ENCODE data around the gene DGKG. TPM values are rescaled to one million over a fixed set of nuclear protein-coding genes. Genes with fewer than 3 reads are reported as not detected.
A peak's percentile ranks its signal among the peaks of the same experiment; 100 is the strongest.

DGKG gene
- total and polyA plus RNA-seq, 10 of the 15 experiments (the other 5 are each of a cell fraction or from before 2014, with no cell fraction given): 0.39 to 6.2 (median 4.7) TPM

DNA sequence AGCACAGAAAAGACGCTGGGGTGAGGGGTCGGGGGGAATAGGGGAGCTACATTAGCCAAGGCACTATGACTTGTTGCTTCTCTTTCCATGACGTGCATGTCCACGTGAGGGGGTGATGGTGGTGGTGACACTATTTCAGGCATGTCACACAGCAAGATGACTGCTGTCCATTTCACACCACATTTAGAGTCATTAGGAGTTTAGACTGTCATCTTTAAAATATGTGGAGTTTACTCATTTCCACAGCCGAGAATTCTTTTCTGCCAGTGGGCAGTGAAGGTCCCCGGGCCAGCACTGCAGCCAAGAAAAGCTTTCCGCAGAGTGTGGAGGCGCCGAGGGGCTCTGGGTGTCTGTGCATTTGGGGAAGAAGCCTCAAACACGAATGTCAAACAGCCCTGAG lies 954 bp upstream of the DGKG start:
- TF ChIP-seq ATF7 (IDR thresholded peaks at IDR 0.05; ENCODE audit: low read depth) (no peak), SMC3 (IDR thresholded peaks at IDR 0.05; ENCODE audit: borderline replicate concordance, low read length) (no peak), SMAD1 (IDR thresholded peaks at IDR 0.05; ENCODE audit: low read depth, partially characterized antibody) (no peak), MEF2A (IDR thresholded peaks at IDR 0.05; ENCODE audit: insufficient read depth, low read depth, low read length) (no peak), RB1 (IDR thresholded peaks at IDR 0.05; ENCODE audit: borderline replicate concordance) (no peak)
- TF ChIP-seq, protein P1, sequence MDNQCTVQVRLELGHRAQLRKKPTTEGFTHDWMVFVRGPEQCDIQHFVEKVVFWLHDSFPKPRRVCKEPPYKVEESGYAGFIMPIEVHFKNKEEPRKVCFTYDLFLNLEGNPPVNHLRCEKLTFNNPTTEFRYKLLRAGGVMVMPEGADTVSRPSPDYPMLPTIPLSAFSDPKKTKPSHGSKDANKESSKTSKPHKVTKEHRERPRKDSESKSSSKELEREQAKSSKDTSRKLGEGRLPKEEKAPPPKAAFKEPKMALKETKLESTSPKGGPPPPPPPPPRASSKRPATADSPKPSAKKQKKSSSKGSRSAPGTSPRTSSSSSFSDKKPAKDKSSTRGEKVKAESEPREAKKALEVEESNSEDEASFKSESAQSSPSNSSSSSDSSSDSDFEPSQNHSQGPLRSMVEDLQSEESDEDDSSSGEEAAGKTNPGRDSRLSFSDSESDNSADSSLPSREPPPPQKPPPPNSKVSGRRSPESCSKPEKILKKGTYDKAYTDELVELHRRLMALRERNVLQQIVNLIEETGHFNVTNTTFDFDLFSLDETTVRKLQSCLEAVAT (IDR thresholded peaks at IDR 0.05): no peak
- no peak for ATAC-seq
- H3K4me1 ChIP-seq (ENCODE audit: control insufficient read depth, insufficient read depth, low read length): peaks cover 10% of the 10 kb centered on the region
- H3K9ac ChIP-seq (ENCODE audit: control insufficient read depth, insufficient read depth, low read length): no peak overlapping the region
- RAD21 ChIA-PET (ENCODE audit: unreplicated experiment): interaction anchor here (1.1 kb wide), 1 partner anchor 103 kb away, joined by 3 read pairs; no protein-coding TSS in a partner anchor
- intact Hi-C loops (cut with micrococcal nuclease; ENCODE audit: unreplicated experiment): no loop called here
- CTCF ChIA-PET: no interaction called here
- peaks cover 9 to 23% of the 10 kb centered on the region in 2 experiments for H3K27me3 ChIP-seq (replicated peaks in 1 of 2; ENCODE audit: control insufficient read depth in 2 of 2, insufficient read depth in 2 of 2, low read length in 1 of 2)
- no peaks in the 10 kb centered on the region for H4K20me1 ChIP-seq (ENCODE audit: control insufficient read depth, insufficient read depth)
- POLR2A ChIA-PET: no interaction called here
- no peaks in the 10 kb centered on the region for H3K79me2 ChIP-seq (ENCODE audit: control insufficient read depth, insufficient read depth, low read length)
- no peaks in the 10 kb centered on the region for H3K36me3 ChIP-seq (ENCODE audit: control insufficient read depth in 2 of 2, insufficient read depth in 2 of 2, low read length in 1 of 2)
- H3K4me2 ChIP-seq (ENCODE audit: control insufficient read depth, insufficient read depth): no peak overlapping the region
- H2AFZ ChIP-seq (ENCODE audit: control insufficient read depth, low read depth, low read length): no peak overlapping the region
- in situ Hi-C loops (cut with MboI): no loop called here
- SMC1A ChIA-PET (ENCODE audit: uncharacterized antibody, unreplicated experiment): interaction anchor here (0.7 kb wide), 1 partner anchor 177 kb away, joined by 3 read pairs; no protein-coding TSS in a partner anchor
- H3K4me3 ChIP-seq: no peak overlapping the region
- FAIRE-seq: no peak
- no peak for DNase-seq (ENCODE audit: low read depth, low spot score)
- WGBS (ENCODE audit: insufficient coverage, insufficient replicate concordance, low lambda C conversion rate, missing lambda C conversion rate): 39% methylated on average over 10 of the region's 10 CpGs
- no peak overlapping the region for H3K27ac ChIP-seq (ENCODE audit: control insufficient read depth, insufficient read depth)
- no TSS peak for BruUV-seq (replicated peaks)
- no peaks in the 10 kb centered on the region; the same call in 2 of the 3 replicates for H3K9me3 ChIP-seq (replicated peaks; ENCODE audit: control insufficient read depth, insufficient read depth, low read length)

DNA sequence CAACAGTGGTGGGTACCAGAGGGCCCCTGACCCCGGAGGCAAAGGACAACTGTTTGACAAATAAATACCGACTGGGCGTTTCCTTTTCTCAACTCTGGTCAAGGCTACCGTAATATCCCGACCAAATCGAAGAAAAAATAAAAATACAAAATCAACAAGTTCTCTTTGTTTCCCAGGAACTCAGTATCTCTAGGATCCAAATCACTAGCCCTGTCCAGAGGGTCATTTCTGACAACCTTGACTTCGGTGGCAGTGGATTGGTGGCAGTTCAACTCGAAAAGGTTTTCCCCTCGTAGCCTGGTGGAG lies 456 bp upstream of the DGKG start:
- H2AFZ ChIP-seq (ENCODE audit: control insufficient read depth, low read depth, low read length): no peak overlapping the region
- ChIA-PET POLR2A (no interaction called here), RAD21 (ENCODE audit: unreplicated experiment) (interaction anchor here (0.8 to 1.2 kb wide), 3 partner anchors 103 to 178 kb away, joined by 3 read pairs; no protein-coding TSS in a partner anchor), SMC1A (ENCODE audit: uncharacterized antibody, unreplicated experiment) (no interaction called here), CTCF (interaction anchor here (1.2 kb wide), 1 partner anchor 106 kb away, joined by 4 read pairs; no protein-coding TSS in a partner anchor)
- H3K4me3 ChIP-seq: peak overlapping the region; percentile 28; the same call in 1 of the 2 replicates
- peaks cover 10% of the 10 kb centered on the region for H3K4me1 ChIP-seq (ENCODE audit: control insufficient read depth, insufficient read depth, low read length)
- in situ Hi-C loops (cut with MboI): no loop called here
- intact Hi-C loops (cut with micrococcal nuclease; ENCODE audit: unreplicated experiment): no loop called here
- no peaks in the 10 kb centered on the region for H3K36me3 ChIP-seq (ENCODE audit: control insufficient read depth in 2 of 2, insufficient read depth in 2 of 2, low read length in 1 of 2)
- DNase-seq (ENCODE audit: low read depth, low spot score) (no peak), ATAC-seq (no peak), FAIRE-seq (no peak)
- no peak overlapping the region for H3K27ac ChIP-seq (ENCODE audit: control insufficient read depth, insufficient read depth)
- no peaks in the 10 kb centered on the region for H4K20me1 ChIP-seq (ENCODE audit: control insufficient read depth, insufficient read depth)
- WGBS (ENCODE audit: insufficient coverage, insufficient replicate concordance, low lambda C conversion rate, missing lambda C conversion rate): 31% methylated on average over 9 of the region's 9 CpGs
- no TSS peak for BruUV-seq (replicated peaks)
- peaks cover 9 to 23% of the 10 kb centered on the region in 2 experiments for H3K27me3 ChIP-seq (replicated peaks in 1 of 2; ENCODE audit: control insufficient read depth in 2 of 2, insufficient read depth in 2 of 2, low read length in 1 of 2)
- H3K79me2 ChIP-seq (ENCODE audit: control insufficient read depth, insufficient read depth, low read length): no peaks in the 10 kb centered on the region
- peak overlapping the region; percentile 88 for H3K4me2 ChIP-seq (ENCODE audit: control insufficient read depth, insufficient read depth)
- H3K9ac ChIP-seq (ENCODE audit: control insufficient read depth, insufficient read depth, low read length): no peak overlapping the region
- no peaks in the 10 kb centered on the region; the same call in 2 of the 3 replicates for H3K9me3 ChIP-seq (replicated peaks; ENCODE audit: control insufficient read depth, insufficient read depth, low read length)
- no peak for TF ChIP-seq SMARCA5 (IDR thresholded peaks at IDR 0.05)
- TF ChIP-seq, protein P2, sequence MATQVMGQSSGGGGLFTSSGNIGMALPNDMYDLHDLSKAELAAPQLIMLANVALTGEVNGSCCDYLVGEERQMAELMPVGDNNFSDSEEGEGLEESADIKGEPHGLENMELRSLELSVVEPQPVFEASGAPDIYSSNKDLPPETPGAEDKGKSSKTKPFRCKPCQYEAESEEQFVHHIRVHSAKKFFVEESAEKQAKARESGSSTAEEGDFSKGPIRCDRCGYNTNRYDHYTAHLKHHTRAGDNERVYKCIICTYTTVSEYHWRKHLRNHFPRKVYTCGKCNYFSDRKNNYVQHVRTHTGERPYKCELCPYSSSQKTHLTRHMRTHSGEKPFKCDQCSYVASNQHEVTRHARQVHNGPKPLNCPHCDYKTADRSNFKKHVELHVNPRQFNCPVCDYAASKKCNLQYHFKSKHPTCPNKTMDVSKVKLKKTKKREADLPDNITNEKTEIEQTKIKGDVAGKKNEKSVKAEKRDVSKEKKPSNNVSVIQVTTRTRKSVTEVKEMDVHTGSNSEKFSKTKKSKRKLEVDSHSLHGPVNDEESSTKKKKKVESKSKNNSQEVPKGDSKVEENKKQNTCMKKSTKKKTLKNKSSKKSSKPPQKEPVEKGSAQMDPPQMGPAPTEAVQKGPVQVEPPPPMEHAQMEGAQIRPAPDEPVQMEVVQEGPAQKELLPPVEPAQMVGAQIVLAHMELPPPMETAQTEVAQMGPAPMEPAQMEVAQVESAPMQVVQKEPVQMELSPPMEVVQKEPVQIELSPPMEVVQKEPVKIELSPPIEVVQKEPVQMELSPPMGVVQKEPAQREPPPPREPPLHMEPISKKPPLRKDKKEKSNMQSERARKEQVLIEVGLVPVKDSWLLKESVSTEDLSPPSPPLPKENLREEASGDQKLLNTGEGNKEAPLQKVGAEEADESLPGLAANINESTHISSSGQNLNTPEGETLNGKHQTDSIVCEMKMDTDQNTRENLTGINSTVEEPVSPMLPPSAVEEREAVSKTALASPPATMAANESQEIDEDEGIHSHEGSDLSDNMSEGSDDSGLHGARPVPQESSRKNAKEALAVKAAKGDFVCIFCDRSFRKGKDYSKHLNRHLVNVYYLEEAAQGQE (IDR thresholded peaks at IDR 0.05; ENCODE audit: low read depth, low read length): no peak
- TF ChIP-seq, protein P3, sequence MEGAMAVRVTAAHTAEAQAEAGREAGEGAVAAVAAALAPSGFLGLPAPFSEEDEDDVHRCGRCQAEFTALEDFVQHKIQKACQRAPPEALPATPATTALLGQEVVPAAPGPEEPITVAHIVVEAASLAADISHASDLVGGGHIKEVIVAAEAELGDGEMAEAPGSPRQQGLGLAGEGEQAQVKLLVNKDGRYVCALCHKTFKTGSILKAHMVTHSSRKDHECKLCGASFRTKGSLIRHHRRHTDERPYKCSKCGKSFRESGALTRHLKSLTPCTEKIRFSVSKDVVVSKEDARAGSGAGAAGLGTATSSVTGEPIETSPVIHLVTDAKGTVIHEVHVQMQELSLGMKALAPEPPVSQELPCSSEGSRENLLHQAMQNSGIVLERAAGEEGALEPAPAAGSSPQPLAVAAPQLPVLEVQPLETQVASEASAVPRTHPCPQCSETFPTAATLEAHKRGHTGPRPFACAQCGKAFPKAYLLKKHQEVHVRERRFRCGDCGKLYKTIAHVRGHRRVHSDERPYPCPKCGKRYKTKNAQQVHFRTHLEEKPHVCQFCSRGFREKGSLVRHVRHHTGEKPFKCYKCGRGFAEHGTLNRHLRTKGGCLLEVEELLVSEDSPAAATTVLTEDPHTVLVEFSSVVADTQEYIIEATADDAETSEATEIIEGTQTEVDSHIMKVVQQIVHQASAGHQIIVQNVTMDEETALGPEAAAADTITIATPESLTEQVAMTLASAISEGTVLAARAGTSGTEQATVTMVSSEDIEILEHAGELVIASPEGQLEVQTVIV (IDR thresholded peaks at IDR 0.05; ENCODE audit: borderline replicate concordance, partially characterized antibody): no peak
